Measurements from ENCODE around the gene TBL1XR1.
"Not testable (repeated sequence)": the region's sequence is repeated elsewhere in the genome, so short reads cannot be mapped to it uniquely, and the experiment has no call there.

TBL1XR1 gene

GRCh38 chr3:177056927-177057326, 140.4 kb downstream of the TBL1XR1 start:
- no peak for DNase-seq

DNA sequence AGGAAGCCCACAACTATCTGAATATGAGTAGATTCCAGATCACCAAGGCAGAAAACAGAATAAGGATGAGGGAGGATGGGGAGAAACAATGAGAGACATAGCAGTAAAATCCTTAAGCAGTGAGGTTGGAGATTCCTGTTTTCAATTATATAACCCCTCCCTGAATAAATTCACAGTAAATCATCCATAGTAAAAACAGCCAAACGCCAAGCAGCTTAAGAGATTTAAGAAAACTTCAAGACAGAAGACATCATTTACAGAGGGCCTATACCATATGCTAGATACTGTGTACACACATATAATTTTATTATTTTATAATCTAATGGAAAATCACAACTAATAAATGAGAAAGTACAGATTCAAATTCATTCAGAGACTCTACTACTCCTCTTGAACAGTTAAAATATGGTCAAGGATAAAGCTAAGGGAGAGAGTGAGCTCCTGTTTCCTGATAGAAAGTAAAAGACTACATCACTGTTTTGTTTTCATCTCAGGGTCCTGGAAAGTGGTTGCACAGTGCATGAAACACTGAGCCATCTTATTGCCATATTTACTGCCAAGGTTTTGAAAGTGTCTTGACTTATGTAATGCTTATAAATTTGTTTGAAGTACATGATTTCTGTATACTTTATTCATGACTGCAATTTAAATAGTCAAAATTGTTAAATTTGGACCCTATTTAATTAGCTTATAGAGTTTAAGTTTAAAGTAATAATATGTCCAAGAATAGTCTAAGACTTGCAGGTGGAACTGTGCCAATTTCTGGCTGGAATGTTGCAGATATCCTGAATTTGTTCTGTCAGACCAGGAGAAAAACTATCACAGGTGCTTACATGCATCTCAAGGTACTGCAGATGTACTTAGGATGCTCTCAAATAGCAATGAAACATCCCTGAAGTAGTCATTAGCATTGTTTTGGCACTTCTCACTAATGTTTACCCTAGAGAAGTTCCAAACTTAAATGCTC, 141.4 kb downstream of the TBL1XR1 start:
- DNase-seq = no peak

DNA sequence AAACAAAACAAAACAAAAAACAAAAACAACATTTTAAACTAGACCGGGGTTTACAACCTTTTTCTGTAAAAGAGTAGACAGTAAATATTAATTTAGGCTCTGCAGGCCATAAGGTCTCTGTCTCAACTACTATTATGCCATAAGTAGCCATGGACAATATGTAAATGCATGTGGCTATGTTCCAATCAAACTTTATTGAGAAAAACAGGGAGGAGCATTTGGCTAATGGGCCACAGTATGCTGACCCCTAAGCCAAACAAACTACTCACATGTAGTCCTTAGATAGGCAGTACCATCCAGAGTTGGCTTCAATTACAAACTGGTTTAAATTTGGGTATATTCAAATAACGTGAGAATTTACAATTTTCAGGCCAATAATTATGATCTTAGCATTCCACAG, 144.2 kb downstream of the TBL1XR1 start:
- no peak for DNase-seq

DNA sequence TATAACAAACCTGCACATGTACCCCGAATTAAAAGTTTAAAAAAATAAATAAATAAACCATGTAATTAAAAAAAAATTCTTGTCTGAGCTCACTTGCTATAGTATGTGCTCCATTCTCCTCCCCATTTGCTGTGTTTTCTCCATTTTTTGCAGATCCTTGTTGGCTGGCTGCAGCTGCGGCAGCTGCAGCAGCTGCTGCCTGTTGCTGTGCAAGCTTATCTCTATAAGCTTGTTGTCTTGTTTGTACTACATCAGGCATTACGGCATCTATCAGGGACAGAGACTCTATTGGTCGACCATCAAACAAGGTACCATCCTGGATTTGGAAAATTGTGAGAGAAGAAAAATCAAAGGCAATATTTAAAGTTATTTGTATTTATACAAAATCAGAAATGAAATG, 145.9 kb downstream of the TBL1XR1 start:
- DNase-seq = no peak

DNA sequence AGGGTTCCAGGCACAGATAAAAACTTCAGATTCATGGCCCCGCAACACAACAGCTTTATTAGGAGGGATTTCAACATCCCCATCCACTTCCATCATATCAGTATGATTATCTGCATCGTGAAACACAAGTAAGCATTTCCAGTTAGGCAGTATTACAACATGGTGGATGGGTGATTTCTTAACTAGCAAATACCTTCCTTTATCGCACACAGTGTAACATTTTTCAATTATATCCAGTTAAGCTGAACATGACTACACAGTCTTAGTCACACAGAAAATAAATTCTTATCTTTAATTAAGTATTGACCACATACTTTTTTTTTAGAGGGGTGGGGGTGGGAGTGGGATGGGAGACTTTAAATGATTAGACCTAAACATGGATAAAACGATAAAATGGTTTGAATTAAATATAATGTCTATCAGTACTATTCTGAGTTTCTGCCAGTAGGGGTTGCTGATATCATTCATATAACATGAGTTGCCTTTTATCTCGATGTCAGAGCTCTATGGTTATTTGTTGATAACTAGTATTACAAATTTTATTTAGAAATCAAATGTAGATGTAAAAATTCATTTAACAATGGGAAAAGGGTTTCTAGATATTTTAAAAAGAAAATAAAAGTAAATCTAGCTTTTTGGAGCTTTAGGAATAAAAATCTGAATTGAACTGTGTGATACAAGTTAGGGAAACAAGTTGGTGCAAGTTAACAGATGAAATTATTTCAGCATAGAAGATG, 146.6 kb downstream of the TBL1XR1 start:
- no peak for DNase-seq

- no peak for DNase-seq
Measured at GRCh38 chr3:177045767-177046166, 151.5 kb downstream of the TBL1XR1 start.

DNA sequence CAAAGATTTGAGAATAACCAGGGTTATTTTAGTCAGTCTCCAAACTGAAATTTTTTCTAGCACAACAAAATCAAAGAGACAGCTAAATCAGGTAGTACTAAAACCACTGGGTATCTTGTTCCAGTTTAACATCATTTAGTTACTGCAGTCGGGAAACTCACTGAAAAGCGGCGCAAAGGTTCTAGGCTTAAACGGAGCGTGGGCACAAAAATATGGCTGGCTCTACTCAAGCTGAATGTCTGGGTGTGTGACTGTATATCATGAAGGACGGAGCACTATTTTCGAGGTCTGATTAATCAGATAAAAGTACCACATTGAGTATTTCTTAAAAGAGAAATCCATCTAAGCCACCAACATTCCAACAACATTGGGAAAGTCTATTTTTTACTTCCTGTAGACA, 152.1 kb downstream of the TBL1XR1 start:
- no peak for DNase-seq

GRCh38 chr3:177041730-177042551, 155.3 kb downstream of the TBL1XR1 start:
- no peak for DNase-seq

GRCh38 chr3:177041021-177041729, 156.1 kb downstream of the TBL1XR1 start:
- peak; percentile 57 for DNase-seq

DNA sequence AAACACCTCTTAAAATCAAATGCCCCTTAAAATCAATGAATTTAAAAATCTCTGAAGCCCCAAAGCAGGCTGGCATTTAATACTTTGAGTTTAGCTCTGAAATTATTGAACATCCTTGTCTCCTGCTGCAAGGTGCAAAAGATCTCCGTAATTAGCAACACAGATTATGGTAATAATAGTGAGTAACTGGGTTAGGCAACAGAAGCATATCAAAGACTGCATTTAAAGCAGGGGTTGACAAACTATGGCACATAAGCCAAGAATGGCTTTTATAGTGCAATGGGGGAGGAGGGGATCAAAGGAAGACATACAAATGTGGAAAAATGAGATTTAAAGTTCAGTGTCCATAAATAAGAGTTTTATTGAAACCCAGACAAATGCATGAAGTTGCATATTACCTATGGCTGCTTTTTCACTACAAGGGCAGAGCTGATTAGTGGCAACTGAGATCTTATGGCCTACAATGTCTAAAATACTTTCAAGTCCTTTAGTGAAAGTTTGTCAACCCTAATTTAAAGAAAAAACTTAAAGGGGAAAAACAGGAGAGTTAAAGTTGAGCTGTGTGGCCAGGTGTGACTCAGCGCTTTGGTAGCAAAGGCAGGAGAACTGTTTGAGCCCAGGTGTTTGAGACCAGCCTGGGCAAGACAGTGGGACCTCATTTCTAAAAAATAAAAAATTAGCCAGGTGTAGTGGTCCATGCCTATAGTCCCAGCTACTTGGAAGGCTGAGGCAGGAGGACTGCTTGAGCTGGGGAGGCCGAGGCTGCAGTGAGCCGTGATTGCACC, 157.6 kb downstream of the TBL1XR1 start:
- DNase-seq = no peak

- DNase-seq = no peak
Measured at GRCh38 chr3:177037241-177037640, 160.0 kb downstream of the TBL1XR1 start.

GRCh38 chr3:177035676-177036075, 161.6 kb downstream of the TBL1XR1 start:
- DNase-seq = no peak

DNA sequence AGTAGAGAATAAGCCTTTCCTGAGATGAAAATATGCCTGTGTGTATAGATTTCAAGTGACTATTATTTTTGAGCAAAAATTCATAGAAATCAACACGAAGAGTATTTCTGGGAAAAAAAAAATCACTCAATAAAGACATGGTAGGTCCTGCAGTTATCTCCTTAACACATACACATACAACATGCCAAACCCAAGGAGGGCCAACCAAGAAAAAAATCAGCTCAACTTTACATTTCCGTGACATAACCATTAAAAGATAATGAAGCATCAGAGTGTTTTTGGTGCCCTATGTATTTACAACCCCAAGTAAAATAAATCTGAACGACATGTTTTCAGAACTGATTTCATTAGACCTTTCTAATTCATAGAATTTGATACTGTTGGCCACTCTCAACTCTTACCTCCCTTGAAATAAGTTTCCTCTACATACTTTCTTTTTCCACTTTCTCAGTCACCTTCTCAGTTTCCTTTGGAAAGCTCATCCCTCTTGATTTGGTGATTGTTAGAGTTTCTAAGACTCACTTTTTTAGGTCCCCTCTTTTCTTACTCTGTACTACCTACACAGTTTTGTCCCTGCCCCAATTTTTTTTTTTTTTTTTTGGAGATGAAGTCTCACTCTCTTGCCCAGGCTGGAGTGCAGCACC, 162.3 kb downstream of the TBL1XR1 start:
- no peak for DNase-seq

- no peak for DNase-seq
Measured at GRCh38 chr3:177026505-177027277, 170.6 kb downstream of the TBL1XR1 start.

DNA sequence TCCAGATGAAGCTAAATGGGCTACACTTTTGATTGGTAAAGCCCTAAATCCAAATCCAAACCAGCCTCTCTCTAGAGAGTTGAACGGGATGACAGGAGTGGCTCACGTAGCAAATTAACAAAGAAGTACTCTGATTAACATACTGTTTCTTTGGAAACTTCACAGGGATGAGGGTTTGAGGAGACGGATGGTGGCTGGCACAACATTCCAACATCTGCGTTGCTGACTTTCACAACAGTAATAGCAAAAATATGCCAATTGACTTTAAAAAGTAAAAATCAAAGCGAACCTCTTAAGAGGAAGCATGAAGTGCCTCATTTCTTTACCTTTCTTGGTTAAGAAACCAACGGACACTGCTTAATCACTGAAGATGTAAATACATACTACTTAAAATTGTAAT, 181.4 kb downstream of the TBL1XR1 start:
- no peak for DNase-seq

DNA sequence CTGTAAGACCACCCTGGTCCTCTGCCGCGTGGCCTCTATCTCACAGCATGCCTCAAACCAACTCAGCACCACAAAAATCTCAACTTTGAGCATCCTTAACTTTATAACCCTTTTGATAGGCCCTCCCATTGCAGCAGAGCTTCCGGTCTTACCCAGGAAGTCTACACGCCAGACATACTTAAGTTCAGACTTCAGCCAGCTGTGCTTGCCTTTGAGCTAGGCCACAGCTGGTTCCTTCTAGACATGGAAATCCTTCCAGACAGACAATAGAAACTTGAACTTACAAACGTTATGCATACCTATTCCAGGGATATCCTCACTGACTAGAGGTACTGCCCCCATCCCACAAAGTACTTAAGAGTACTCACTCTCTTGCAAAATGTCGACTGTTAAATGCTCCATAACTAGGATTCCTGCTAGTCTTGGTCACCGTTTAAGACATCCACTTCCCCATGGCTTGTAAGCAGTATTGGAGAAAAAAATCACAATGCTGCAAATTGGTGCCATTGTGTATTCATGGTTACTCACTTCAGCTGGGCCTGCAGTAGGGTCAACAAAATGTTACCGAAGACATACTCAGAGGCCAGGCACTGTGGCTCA, 183.5 kb downstream of the TBL1XR1 start:
- no peak for DNase-seq

DNA sequence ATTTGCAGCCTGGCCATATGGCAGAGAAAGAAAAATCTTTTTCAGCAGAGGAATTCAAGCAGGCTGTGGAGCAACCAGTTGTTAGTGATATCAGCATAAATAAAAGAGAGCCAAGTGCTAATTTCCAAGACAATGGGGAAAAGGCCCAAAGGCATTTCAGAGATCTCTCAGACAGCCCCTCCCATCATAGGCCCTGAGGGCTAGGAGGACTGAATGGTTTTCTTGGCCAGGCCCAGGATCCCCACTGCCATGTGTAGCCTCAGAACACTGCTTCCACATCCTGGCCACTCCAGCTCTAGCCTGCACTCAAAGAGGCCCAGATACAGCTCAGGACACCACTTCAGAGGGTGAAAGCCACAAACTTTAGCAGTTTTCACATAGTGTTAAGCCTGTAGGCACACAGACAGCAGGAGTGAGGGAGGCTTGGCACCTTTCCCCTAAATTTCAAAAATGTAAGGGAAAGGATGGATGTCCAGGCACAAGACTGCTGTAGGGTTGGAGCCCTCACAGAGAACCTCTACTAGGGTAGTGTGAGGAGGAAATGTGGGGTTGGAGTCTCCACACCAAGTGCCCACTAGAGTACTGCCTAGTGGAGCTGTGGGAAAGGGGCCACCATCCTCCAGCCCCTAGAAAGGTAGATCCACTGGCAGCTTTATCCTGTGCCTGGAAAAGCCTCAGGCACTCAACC, 191.4 kb downstream of the TBL1XR1 start:
- DNase-seq = no peak

DNA sequence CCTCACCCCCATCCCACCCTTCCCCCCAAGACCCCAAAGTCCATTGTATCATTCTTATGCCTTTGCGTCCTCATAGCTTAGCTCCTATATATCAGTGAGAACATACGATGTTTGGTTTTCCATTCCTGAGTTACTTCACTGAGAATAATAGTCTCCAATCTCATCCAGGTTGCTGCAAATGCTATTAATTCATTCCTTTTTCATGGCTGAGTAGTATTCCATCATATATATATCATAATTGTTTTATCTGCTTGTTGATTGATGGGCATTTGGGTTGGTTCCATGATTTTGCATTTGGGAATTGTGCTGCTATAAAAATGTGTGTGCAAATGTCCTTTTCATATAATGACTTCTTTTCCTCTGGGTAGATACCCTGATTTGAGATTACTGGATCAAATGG, 197.1 kb downstream of the TBL1XR1 start:
- DNase-seq = not testable (repeated sequence)

DNA sequence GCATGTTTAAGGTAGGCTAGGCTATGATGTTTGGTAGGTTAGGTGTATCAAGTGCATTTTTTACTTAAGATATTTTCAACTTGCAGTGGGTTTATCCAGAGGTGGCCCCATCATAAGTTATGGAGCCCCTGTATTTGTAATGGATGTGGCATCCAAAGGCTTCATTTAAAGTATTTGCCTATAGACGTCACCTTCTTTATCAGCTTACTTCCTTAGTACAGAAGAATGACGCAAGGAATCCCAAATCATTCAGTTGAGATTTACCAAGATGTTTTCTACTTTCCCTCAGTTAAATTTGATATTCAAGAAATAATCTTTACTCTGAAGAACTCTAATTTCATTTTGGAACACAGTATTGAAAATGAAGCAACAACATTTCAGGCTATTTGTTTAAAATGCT, 201.3 kb downstream of the TBL1XR1 start:
- DNase-seq = no peak

Measured in islet precursor cell (in vitro differentiated cells).